Common myeloid progenitor, CD34-positive (primary cell): ENCODE data around the gene SF3B1.

Source experiments
- CTCF ChIA-PET: fragments of 350-600 bp; sonication (Branson Sonifier 250); formaldehyde crosslinking; loops from one replicate; lab custom pipeline; 2021; ENCODE audit warnings: antibody characterized with exemption; lab: Charles Lee
- POLR2A ChIA-PET: fragments of 350-600 bp; sonication (Branson Sonifier 250); formaldehyde crosslinking; loops from one replicate; lab custom pipeline; 2021; ENCODE audit warnings: antibody characterized with exemption; lab: Charles Lee
- DNase-seq, 3 donors: peaks; one replicate each; pipeline versions ENCODE4 v3.0.0 to v3.0.0-alpha.2; 2013
- H3K27ac ChIP-seq, 2 experiments: 1 replicate in 1 of 2; 2 replicates in 1 of 2; pipeline ENCODE4 v1.7.0; 2013; ENCODE audit warnings: inconsistent platforms in 2 of 2, low read length in 2 of 2, mild to moderate bottlenecking in 2 of 2, low read depth in 1 of 2, moderate library complexity in 1 of 2; ENCODE audit not compliant: severe bottlenecking in 2 of 2, insufficient read depth in 1 of 2, poor library complexity in 1 of 2
- H3K27me3 ChIP-seq, 5 experiments: replicated peaks in 2 of 5; 1 replicate in 3 of 5; 2 replicates in 2 of 5; pipeline versions ENCODE4 v1.6.1 to v1.7.0; 2013; ENCODE audit warnings: low read length in 4 of 5, mild to moderate bottlenecking in 2 of 5, moderate library complexity in 2 of 5, inconsistent platforms in 1 of 5; ENCODE audit not compliant: insufficient read depth in 5 of 5, control insufficient read depth in 4 of 5
- H3K36me3 ChIP-seq, 4 experiments: 1 replicate in 2 of 4; 2 replicates in 2 of 4; pipeline versions ENCODE4 v1.6.1 to v1.7.0; 2013; ENCODE audit warnings: low read length in 3 of 4, control low read depth in 1 of 4, mild to moderate bottlenecking in 1 of 4; ENCODE audit not compliant: control insufficient read depth in 4 of 4, insufficient read depth in 4 of 4
- H3K4me1 ChIP-seq, 4 experiments: 1 replicate in 3 of 4; 2 replicates in 1 of 4; pipeline versions ENCODE4 v1.6.1 to v1.7.1; 2013; ENCODE audit warnings: low read length in 3 of 4, mild to moderate bottlenecking in 3 of 4, control low read depth in 1 of 4, inconsistent platforms in 1 of 4, moderate library complexity in 1 of 4; ENCODE audit not compliant: control insufficient read depth in 4 of 4, insufficient read depth in 4 of 4; ENCODE audit errors: control extremely low read depth in 1 of 4
- H3K4me3 ChIP-seq, 7 experiments: 1 replicate in 4 of 7; 2 replicates in 3 of 7; pipeline versions ENCODE4 v1.5.1 to v1.7.0; 2013; ENCODE audit warnings: mild to moderate bottlenecking in 7 of 7, low read length in 6 of 7, moderate library complexity in 6 of 7, inconsistent platforms in 2 of 7, low read depth in 2 of 7, control low read depth in 1 of 7; ENCODE audit not compliant: insufficient read depth in 4 of 7, control insufficient read depth in 1 of 7; ENCODE audit errors: extremely low read depth in 1 of 7
- H3K9me3 ChIP-seq, 5 experiments: 1 replicate in 4 of 5; 2 replicates in 1 of 5; pipeline versions ENCODE4 v1.6.1 to v1.7.1; 2013; ENCODE audit warnings: low read length in 4 of 5, mild to moderate bottlenecking in 2 of 5, inconsistent platforms in 1 of 5, low read depth in 1 of 5, moderate library complexity in 1 of 5; ENCODE audit not compliant: control insufficient read depth in 4 of 5, insufficient read depth in 2 of 5; ENCODE audit errors: control extremely low read depth in 1 of 5
- WGBS: methylation state at CpG from one replicate; pipeline ENCODE4 v1.1.5; 2013; ENCODE audit not compliant: insufficient coverage; 5-methylcytosine and 5-hydroxymethylcytosine counted together

The SF3B1 gene

DNA sequence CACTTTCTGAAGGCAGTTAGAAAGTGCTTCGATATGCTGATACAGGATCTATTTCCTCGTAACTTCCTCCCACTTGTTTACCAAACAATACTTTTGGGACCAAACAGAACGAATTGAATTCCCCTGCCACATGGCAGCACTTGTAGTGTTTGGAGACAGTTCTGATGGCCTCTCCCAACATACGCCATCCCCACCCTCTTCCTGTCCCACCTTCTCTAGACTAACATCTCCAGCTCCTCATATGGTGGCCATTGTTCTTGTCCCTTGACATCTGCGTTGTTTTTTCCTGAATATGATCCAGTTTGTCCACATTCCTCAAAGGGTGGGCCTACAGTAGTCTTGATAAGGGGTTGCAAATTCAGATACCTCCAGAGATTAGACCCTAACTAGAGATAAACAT is 70.8 kb downstream of the SF3B1 start:
- POLR2A ChIA-PET = interaction anchor here (0.6 kb wide), 1 partner anchor 481 kb away, joined by 3 read pairs; no protein-coding TSS in a partner anchor
- peaks cover 0 to 2% (median 0%) of the 10 kb centered on the region in 5 experiments for H3K9me3 ChIP-seq
- CTCF ChIA-PET = interaction anchor here (2.1 kb wide), 1 partner anchor 38 kb away, joined by 7 read pairs; no protein-coding TSS in a partner anchor
- H3K27me3 ChIP-seq = no peaks in the 10 kb centered on the region
- H3K36me3 ChIP-seq = no peaks in the 10 kb centered on the region
- peaks cover 1 to 7% (median 2%) of the 10 kb centered on the region in 4 experiments for H3K4me1 ChIP-seq
- H3K4me3 ChIP-seq = no peak overlapping the region
- H3K27ac ChIP-seq = no peak overlapping the region
- 80% methylated on average over 5 of the region's 5 CpGs for WGBS
- no peak for DNase-seq

DNA sequence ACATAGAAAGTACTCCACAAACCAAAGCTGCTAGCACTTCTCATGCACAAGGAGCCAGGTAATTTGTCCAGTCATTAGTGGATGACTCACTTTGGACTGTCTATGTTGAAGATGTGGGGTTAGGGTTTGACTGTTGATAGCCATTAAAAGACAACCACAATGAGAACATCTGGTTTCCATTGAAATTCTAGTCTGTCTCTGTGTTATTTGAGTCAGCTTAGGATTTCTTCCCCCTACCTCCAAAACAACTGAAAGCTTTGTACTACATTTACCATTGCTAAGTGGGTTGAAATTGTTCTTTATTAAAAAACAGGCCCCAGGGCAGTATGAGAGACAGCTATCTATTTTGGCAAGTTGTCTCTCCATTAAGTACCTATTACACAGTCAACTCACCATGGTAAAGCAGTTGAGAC is 74.1 kb downstream of the SF3B1 start:
- no peaks in the 10 kb centered on the region for H3K4me1 ChIP-seq
- no peak overlapping the region for H3K27ac ChIP-seq
- no peak overlapping the region for H3K4me3 ChIP-seq
- POLR2A ChIA-PET = no interaction called here
- CTCF ChIA-PET = interaction anchor here (0.6 to 1.2 kb wide), 2 partner anchors 25 to 210 kb away, joined by 3 read pairs; no protein-coding TSS in a partner anchor
- peak in 1 of 3 donors; percentile 26 for DNase-seq
- H3K27me3 ChIP-seq = no peaks in the 10 kb centered on the region
- H3K9me3 ChIP-seq = peaks cover 0 to 2% (median 0%) of the 10 kb centered on the region in 5 experiments
- no peaks in the 10 kb centered on the region for H3K36me3 ChIP-seq

DNA sequence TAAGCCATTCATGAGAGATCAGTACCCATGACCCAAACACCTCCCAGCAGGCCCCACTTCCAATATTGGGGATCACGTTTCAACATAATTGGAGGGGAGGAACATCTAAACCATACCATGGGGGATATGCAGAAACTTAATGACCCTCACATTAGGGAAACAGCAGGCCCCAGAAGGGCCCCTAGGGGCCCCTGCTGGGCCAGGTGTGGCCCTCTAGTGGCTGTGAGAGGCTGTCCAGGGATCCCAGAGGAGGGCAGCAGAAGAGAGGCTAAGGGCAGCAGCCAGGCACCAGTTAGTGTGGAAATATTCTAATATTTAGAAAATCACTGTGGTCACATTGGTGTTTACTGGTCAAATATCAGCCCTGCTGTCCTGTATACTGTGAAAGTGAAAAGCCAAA is 75.0 kb downstream of the SF3B1 start:
- DNase-seq = no peak
- 100% methylated on average over 1 of the region's 1 CpG for WGBS
- CTCF ChIA-PET = interaction anchor here (0.7 to 3.2 kb wide), 4 partner anchors 9 to 246 kb away, joined by 3 to 16 read pairs (median 8); no protein-coding TSS in a partner anchor

DNA sequence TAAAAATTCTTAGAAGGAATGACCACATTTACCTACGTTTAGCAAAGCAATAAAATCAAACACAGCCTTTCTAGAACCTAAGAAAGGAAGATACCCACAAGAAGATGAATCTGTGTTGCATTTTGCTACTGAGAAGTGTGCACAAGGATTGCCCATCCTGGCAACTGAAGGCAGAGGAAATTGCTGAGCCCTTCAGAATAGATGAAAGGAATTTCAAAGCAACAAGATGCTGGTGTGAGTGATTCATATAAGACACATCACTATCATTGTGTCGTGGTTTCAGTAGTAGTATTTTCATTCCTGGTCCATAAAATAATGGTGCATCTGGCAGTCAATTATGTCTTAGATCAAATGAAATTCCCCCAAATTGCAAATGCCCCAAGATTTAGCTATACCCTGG is 75.9 kb downstream of the SF3B1 start:
- no peak for DNase-seq
- ChIA-PET POLR2A (no interaction called here), CTCF (interaction anchor here (0.7 to 3.2 kb wide), 6 partner anchors 10 to 246 kb away, joined by 3 to 16 read pairs (median 4); no protein-coding TSS in a partner anchor)
- peaks cover 0 to 2% (median 0%) of the 10 kb centered on the region in 5 experiments for H3K9me3 ChIP-seq
- no peak overlapping the region for H3K27ac ChIP-seq
- no peaks in the 10 kb centered on the region for H3K4me1 ChIP-seq
- 100% methylated on average over 1 of the region's 2 CpGs for WGBS
- no peaks in the 10 kb centered on the region for H3K36me3 ChIP-seq
- H3K27me3 ChIP-seq = no peaks in the 10 kb centered on the region
- no peak overlapping the region for H3K4me3 ChIP-seq

More for the DNA sequence above, 75.0 kb downstream of the SF3B1 start:
- Histone ChIP-seq H3K27me3 (no peaks in the 10 kb centered on the region), H3K36me3 (no peaks in the 10 kb centered on the region), H3K4me3 (no peak overlapping the region), H3K9me3 (peaks cover 0 to 2% (median 0%) of the 10 kb centered on the region in 5 experiments), H3K27ac (no peak overlapping the region), H3K4me1 (no peaks in the 10 kb centered on the region)
- POLR2A ChIA-PET = no interaction called here

DNA sequence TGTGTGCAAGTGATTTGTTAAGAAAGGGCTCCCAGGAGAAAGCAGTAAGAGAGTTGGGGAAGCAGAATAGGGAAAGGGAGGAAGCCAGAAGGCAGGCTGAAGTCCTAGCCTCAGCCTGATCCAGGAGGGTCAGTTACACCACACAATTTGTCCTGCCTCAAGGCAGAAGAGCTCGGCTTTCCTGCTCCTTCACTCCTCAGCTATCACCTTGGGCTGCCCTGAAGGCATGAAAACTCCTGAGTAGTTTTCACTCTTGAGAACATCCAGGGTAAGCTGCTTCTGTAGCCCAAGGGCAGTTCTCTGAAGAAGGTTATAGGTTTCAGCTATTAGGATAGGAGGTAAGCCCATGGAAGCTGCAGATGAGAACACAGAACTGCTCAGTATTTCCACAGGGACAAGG is 76.8 kb downstream of the SF3B1 start:
- no peak overlapping the region for H3K27ac ChIP-seq
- ChIA-PET POLR2A (no interaction called here), CTCF (interaction anchor here (0.8 to 3.2 kb wide), 10 partner anchors 8 to 245 kb away, joined by 3 to 16 read pairs (median 4); no protein-coding TSS in a partner anchor)
- H3K4me1 ChIP-seq = no peaks in the 10 kb centered on the region
- H3K4me3 ChIP-seq = no peak overlapping the region
- peaks cover 0 to 2% (median 0%) of the 10 kb centered on the region in 5 experiments for H3K9me3 ChIP-seq
- DNase-seq = no peak
- WGBS = 100% methylated on average over 1 of the region's 1 CpG
- no peaks in the 10 kb centered on the region for H3K27me3 ChIP-seq
- no peaks in the 10 kb centered on the region for H3K36me3 ChIP-seq

DNA sequence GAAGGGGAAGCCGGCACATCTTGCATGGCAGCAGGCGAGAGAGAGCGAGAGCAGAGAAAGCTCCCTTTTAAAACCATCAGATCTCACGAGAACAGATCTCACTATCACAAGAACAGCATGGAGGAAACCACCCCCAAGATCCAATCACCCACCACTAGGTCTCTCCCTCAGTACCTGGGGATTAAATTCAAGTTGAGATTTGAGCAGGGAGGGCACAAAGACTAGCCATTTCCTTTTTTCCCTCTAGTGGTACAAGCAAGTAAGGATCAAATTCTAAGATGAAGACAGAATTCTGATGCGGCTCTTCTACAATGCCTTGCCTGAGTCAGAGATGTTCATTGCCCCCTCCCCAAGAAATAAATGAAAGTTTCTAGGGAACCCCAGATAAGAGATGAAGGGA is 78.7 kb downstream of the SF3B1 start:
- DNase-seq = peak; percentile 48 to 69 (median 61)
- Histone ChIP-seq H3K27ac (no peak overlapping the region), H3K9me3 (peaks cover 0 to 2% (median 0%) of the 10 kb centered on the region in 5 experiments), H3K4me3 (no peak overlapping the region), H3K27me3 (no peaks in the 10 kb centered on the region), H3K36me3 (no peaks in the 10 kb centered on the region), H3K4me1 (no peaks in the 10 kb centered on the region)
- ChIA-PET POLR2A (no interaction called here), CTCF (interaction anchor here (0.7 to 2.0 kb wide), 6 partner anchors 16 to 342 kb away, joined by 3 to 8 read pairs (median 4); no protein-coding TSS in a partner anchor)
- WGBS = 74% methylated on average over 4 of the region's 5 CpGs

DNA sequence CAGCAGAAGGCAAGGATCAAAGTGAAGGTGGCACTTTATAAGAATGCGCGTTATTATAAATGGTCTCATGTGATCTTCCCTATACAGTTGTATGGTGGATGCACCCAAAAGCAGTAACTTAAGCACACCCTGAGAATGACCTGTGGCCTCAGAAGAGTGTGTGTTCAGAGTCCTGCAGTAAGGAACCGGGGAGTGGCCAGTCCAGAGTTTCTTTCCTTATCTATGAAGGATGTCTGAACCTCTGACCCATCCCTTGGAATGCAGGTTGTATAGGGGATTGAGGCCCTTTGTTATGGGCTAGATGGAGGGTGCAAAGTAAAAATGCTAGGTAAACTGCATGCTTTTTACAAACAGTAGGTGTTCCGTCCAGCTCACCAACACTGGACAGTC is 80.7 kb downstream of the SF3B1 start:
- POLR2A ChIA-PET = interaction anchor here (0.5 kb wide), 1 partner anchor 9 kb away, joined by 3 read pairs; no protein-coding TSS in a partner anchor

More for the DNA sequence above, 80.7 kb downstream of the SF3B1 start:
- no peaks in the 10 kb centered on the region for H3K9me3 ChIP-seq
- H3K27ac ChIP-seq = no peak overlapping the region
- CTCF ChIA-PET = interaction anchor here (0.8 to 1.8 kb wide), 2 partner anchors 17 to 18 kb away, joined by 3 to 4 read pairs; no protein-coding TSS in a partner anchor
- H3K4me1 ChIP-seq = no peaks in the 10 kb centered on the region
- H3K4me3 ChIP-seq = no peak overlapping the region
- H3K36me3 ChIP-seq = no peaks in the 10 kb centered on the region
- no peak for DNase-seq
- 100% methylated on average over 3 of the region's 4 CpGs for WGBS
- H3K27me3 ChIP-seq = no peaks in the 10 kb centered on the region
